WTC11 (cell line): Measurements from ENCODE around the gene TMEM54. TPM values are rescaled to one million over a fixed set of nuclear protein-coding genes. Genes with fewer than 3 reads are reported as not detected.

ENCODE experiments used
- ATAC-seq: fragments of 200-7000 bp; cut with Tn5 transposase; 2 replicates; pipeline ENCODE4 v1.10.0; 2021; ENCODE audit warnings: mild to moderate bottlenecking, moderate library complexity
- CTCF ChIA-PET: fragments of 300-600 bp; sonication (Branson Sonifier 250); formaldehyde crosslinking; loops from one replicate; lab custom pipeline; 2021; ENCODE audit warnings: antibody characterized with exemption; lab: Charles Lee
- POLR2A ChIA-PET: fragments of 350-600 bp; sonication (Branson Sonifier 250); formaldehyde crosslinking; loops from one replicate; lab custom pipeline; 2021; ENCODE audit warnings: antibody characterized with exemption; lab: Charles Lee
- DNase-seq: peaks from one replicate; pipeline ENCODE4 v3.0.0; 2021; ENCODE audit warnings: low spot score
- H3K27ac Mint-ChIP-seq: 2 replicates; pipeline ENCODE4 v1.8.0; 2021; ENCODE audit warnings: mixed read lengths
- H3K27me3 Mint-ChIP-seq: 2 replicates; pipeline ENCODE4 v1.8.0; 2021; ENCODE audit warnings: low read depth, mild to moderate bottlenecking, moderate library complexity, mixed read lengths
- H3K36me3 Mint-ChIP-seq: 2 replicates; pipeline ENCODE4 v1.8.0; 2021; ENCODE audit warnings: mixed read lengths
- H3K4me1 Mint-ChIP-seq: 2 replicates; pipeline ENCODE4 v1.8.0; 2022; ENCODE audit warnings: mixed read lengths
- H3K4me3 Mint-ChIP-seq: 2 replicates; pipeline ENCODE4 v1.8.0; 2021; ENCODE audit warnings: mild to moderate bottlenecking, moderate library complexity, mixed read lengths
- H3K9me3 Mint-ChIP-seq: 2 replicates; pipeline ENCODE4 v1.8.0; 2021; ENCODE audit warnings: mixed read lengths
- ATF6 ChIP-seq: sonication (generic); formaldehyde crosslinking; IDR thresholded peaks from 2 replicates; pipeline ENCODE4 v1.8.1; 2023; ENCODE audit warnings: mild to moderate bottlenecking, missing genetic modification reagents
- ESRRA ChIP-seq: sonication (generic); formaldehyde crosslinking; IDR thresholded peaks from 2 replicates; pipeline ENCODE4 v1.8.1; 2022; ENCODE audit warnings: mild to moderate bottlenecking, missing genetic modification reagents, borderline replicate concordance
- HMGA2 ChIP-seq: fragments of 250-450 bp; sonication (Bioruptor Pico); IDR thresholded peaks from 2 replicates; pipeline ENCODE4 v1.4.0; 2021; ENCODE audit warnings: mild to moderate bottlenecking, moderate library complexity
- JAZF1 ChIP-seq: fragments of 250-450 bp; sonication (Bioruptor Pico); IDR thresholded peaks from 2 replicates; pipeline ENCODE4 v1.9.0; 2021; ENCODE audit warnings: moderate library complexity, mild to moderate bottlenecking, inconsistent platforms
- MXD4 ChIP-seq: fragments of 250-450 bp; sonication (Bioruptor Pico); IDR thresholded peaks from 2 replicates; pipeline ENCODE4 v1.8.0; 2021; ENCODE audit warnings: mild to moderate bottlenecking, moderate library complexity, borderline replicate concordance
- NR3C1 ChIP-seq: sonication (generic); formaldehyde crosslinking; conservative IDR thresholded peaks from 2 replicates; pipeline ENCODE4 v1.8.1; 2023; ENCODE audit warnings: low read depth, mild to moderate bottlenecking, missing genetic modification reagents
- PRDM15 ChIP-seq: sonication (generic); formaldehyde crosslinking; IDR thresholded peaks from 2 replicates; pipeline ENCODE4 v1.8.0; 2022; ENCODE audit warnings: missing genetic modification reagents
- SMAD4 ChIP-seq: sonication (generic); formaldehyde crosslinking; IDR thresholded peaks from 2 replicates; pipeline ENCODE4 v1.8.0; 2022; ENCODE audit warnings: mild to moderate bottlenecking, missing genetic modification reagents
- SP1 ChIP-seq: sonication (generic); formaldehyde crosslinking; conservative IDR thresholded peaks from 2 replicates; pipeline ENCODE4 v1.8.1; 2022; ENCODE audit warnings: missing genetic modification reagents
- ZMAT4 ChIP-seq: fragments of 250-450 bp; sonication (Bioruptor Pico); IDR thresholded peaks from 2 replicates; pipeline ENCODE4 v1.9.0; 2021; ENCODE audit warnings: mild to moderate bottlenecking
- ZNF138 ChIP-seq: sonication (generic); formaldehyde crosslinking; conservative IDR thresholded peaks from 2 replicates; pipeline ENCODE4 v1.8.1; 2022; ENCODE audit warnings: mild to moderate bottlenecking, moderate library complexity, missing genetic modification reagents
- ZNF396 ChIP-seq: fragments of 250-450 bp; sonication (Bioruptor Pico); IDR thresholded peaks from 2 replicates; pipeline ENCODE4 v1.8.0; 2021; ENCODE audit warnings: mild to moderate bottlenecking, moderate library complexity, borderline replicate concordance
- ZNF416 ChIP-seq: fragments of 250-450 bp; sonication (Bioruptor Pico); IDR thresholded peaks from 2 replicates; pipeline ENCODE4 v1.9.0; 2021; ENCODE audit warnings: mild to moderate bottlenecking, inconsistent platforms
- ZNF671 ChIP-seq: fragments of 250-450 bp; sonication (Bioruptor Pico); IDR thresholded peaks from 2 replicates; pipeline ENCODE4 v1.8.0; 2021; ENCODE audit warnings: mild to moderate bottlenecking
- total RNA-seq: library from RNA; stranded (reverse); gene quantifications from 3 replicates; pipeline ENCODE4 v1.2.3, GENCODE V29; 2021
- TF ChIP-seq, protein P1 (sequence below): sonication (generic); formaldehyde crosslinking; IDR thresholded peaks from 2 replicates; pipeline ENCODE4 v1.8.0; 2022; ENCODE audit warnings: mild to moderate bottlenecking, missing genetic modification reagents
- TF ChIP-seq, protein P2 (sequence below): sonication (generic); formaldehyde crosslinking; IDR thresholded peaks from 2 replicates; pipeline ENCODE4 v1.8.1; 2023; ENCODE audit warnings: mild to moderate bottlenecking, missing genetic modification reagents, moderate library complexity
- TF ChIP-seq, protein P3 (sequence below): sonication (generic); formaldehyde crosslinking; IDR thresholded peaks from 2 replicates; pipeline ENCODE4 v1.8.1; 2023; ENCODE audit warnings: mild to moderate bottlenecking, moderate library complexity, missing genetic modification reagents

TMEM54 gene
- total RNA-seq, 1 experiment from 2014 or later, result 20.7 TPM

DNA sequence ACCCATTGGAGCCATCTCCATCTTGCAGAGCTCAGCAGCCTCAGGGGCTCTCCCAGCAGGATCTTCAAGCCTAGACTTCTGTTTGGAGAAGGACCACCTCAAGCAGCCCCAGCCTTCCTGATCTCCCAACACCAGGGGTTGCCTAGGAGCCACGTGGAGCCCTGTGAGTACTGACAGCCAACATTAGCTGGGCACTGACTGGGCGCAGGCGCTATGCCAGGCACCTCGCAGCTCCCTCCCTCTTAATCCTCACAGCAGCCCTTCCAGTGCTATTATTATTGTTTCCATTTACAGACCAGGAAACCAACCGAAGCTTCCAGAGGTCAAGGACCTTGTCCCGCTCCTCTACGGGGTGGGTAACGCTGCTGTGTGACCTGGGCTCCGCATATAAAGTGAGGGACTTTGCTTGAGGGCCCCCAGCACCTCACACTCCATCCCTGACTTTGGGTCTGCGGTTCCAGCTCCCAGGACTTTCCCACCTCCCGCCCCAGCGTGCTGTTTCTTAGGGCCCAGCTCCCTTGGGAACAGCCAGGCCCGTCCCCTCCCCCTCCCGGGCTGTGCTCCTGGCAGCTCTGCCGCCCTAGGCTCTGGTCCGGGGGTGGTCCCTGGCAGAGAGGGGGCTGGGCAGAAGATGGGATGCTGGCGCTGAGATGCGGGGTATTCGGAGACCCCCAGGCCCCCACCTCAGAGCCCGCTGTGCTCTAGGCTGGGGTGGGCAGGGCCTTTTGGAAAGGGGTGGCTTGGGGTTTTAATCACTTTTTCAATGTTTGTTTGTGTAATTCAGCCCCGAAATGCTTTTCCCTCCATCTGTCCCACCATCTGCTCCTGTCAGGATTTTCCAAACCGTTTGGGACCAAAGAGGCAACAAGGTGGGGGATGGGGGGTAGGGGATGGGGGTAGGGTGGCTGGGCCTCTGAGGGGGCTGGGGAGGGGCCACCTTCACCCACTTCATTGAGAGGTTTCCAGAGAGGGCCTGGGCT is 19.0 kb downstream of the TMEM54 start:
- CTCF ChIA-PET, result interaction anchor here (0.6 to 3.4 kb wide), 6 partner anchors 8 to 204 kb away, joined by 3 to 27 read pairs (median 6); partner anchors contain the start of gene AZIN2
- DNase-seq (no peak), ATAC-seq (no peak)
- TF ChIP-seq MXD4 (CRISPR knock-in tag), result no peak
- no peak for TF ChIP-seq ZNF671
- TF ChIP-seq PRDM15 (CRISPR knock-in tag), result no peak
- Mint-ChIP-seq H3K36me3 (no peaks in the 10 kb centered on the region), H3K4me3 (no peak overlapping the region), H3K27ac (no peak overlapping the region), H3K4me1 (peaks cover 18% of the 10 kb centered on the region), H3K9me3 (no peaks in the 10 kb centered on the region), H3K27me3 (peaks cover 33% of the 10 kb centered on the region)
- POLR2A ChIA-PET, result no interaction called here

- H3K4me1 Mint-ChIP-seq, result peaks cover 22% of the 10 kb centered on the region
- no peak for ATAC-seq
These were observed 19.9 kb downstream of the TMEM54 start for GRCh38 chr1:32881291-32881690.

GRCh38 chr1:32878637-32879041 is 22.6 kb downstream of the TMEM54 start:
- no peak overlapping the region for H3K27ac Mint-ChIP-seq
- no peak for ATAC-seq
- CTCF ChIA-PET, result interaction anchor here (0.7 to 1.9 kb wide), 9 partner anchors 8 to 208 kb away, joined by 3 to 22 read pairs (median 4); partner anchors contain the start of genes AZIN2 and HPCA
- H3K9me3 Mint-ChIP-seq, result no peaks in the 10 kb centered on the region
- TF ChIP-seq, protein P1, sequence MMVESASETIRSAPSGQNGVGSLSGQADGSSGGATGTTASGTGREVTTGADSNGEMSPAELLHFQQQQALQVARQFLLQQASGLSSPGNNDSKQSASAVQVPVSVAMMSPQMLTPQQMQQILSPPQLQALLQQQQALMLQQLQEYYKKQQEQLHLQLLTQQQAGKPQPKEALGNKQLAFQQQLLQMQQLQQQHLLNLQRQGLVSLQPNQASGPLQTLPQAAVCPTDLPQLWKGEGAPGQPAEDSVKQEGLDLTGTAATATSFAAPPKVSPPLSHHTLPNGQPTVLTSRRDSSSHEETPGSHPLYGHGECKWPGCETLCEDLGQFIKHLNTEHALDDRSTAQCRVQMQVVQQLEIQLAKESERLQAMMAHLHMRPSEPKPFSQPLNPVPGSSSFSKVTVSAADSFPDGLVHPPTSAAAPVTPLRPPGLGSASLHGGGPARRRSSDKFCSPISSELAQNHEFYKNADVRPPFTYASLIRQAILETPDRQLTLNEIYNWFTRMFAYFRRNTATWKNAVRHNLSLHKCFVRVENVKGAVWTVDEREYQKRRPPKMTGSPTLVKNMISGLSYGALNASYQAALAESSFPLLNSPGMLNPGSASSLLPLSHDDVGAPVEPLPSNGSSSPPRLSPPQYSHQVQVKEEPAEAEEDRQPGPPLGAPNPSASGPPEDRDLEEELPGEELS (CRISPR knock-in tag), result no peak
- TF ChIP-seq SP1 (CRISPR knock-in tag), result no peak
- TF ChIP-seq, protein P2, sequence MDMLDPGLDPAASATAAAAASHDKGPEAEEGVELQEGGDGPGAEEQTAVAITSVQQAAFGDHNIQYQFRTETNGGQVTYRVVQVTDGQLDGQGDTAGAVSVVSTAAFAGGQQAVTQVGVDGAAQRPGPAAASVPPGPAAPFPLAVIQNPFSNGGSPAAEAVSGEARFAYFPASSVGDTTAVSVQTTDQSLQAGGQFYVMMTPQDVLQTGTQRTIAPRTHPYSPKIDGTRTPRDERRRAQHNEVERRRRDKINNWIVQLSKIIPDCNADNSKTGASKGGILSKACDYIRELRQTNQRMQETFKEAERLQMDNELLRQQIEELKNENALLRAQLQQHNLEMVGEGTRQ (CRISPR knock-in tag), result no peak
- no peak for TF ChIP-seq ATF6 (CRISPR knock-in tag)
- TF ChIP-seq SMAD4 (CRISPR knock-in tag), result no peak
- TF ChIP-seq JAZF1 (CRISPR knock-in tag), result no peak
- no peak for TF ChIP-seq HMGA2 (CRISPR knock-in tag)
- no peak for TF ChIP-seq ZNF416 (CRISPR knock-in tag)
- TF ChIP-seq, protein P3, sequence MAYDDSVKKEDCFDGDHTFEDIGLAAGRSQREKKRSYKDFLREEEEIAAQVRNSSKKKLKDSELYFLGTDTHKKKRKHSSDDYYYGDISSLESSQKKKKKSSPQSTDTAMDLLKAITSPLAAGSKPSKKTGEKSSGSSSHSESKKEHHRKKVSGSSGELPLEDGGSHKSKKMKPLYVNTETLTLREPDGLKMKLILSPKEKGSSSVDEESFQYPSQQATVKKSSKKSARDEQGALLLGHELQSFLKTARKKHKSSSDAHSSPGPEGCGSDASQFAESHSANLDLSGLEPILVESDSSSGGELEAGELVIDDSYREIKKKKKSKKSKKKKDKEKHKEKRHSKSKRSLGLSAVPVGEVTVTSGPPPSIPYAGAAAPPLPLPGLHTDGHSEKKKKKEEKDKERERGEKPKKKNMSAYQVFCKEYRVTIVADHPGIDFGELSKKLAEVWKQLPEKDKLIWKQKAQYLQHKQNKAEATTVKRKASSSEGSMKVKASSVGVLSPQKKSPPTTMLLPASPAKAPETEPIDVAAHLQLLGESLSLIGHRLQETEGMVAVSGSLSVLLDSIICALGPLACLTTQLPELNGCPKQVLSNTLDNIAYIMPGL, result no peak
- no peak for TF ChIP-seq NR3C1 (CRISPR knock-in tag)
- TF ChIP-seq ZNF396 (CRISPR knock-in tag), result no peak
- TF ChIP-seq, all 79 proteins: peak for 0
- Mint-ChIP-seq H3K27me3 (peaks cover 6% of the 10 kb centered on the region), H3K4me3 (no peak overlapping the region), H3K4me1 (peaks cover 27% of the 10 kb centered on the region), H3K36me3 (no peaks in the 10 kb centered on the region)
- POLR2A ChIA-PET, result no interaction called here
- DNase-seq, result no peak

More at GRCh38 chr1:32881291-32881690, 19.9 kb downstream of the TMEM54 start:
- Mint-ChIP-seq H3K36me3 (no peaks in the 10 kb centered on the region), H3K9me3 (no peaks in the 10 kb centered on the region), H3K27me3 (peaks cover 28% of the 10 kb centered on the region), H3K27ac (no peak overlapping the region), H3K4me3 (no peak overlapping the region)
- no peak for TF ChIP-seq ESRRA (CRISPR knock-in tag)
- TF ChIP-seq ZNF396 (CRISPR knock-in tag), result no peak
- TF ChIP-seq NR3C1 (CRISPR knock-in tag), result no peak
- no peak for TF ChIP-seq ZNF138 (CRISPR knock-in tag)
- no peak for TF ChIP-seq ZMAT4 (CRISPR knock-in tag)
- ChIA-PET POLR2A (interaction anchor here (0.6 kb wide), 1 partner anchor 62 kb away, joined by 3 read pairs; no protein-coding TSS in a partner anchor), CTCF (interaction anchor here (1.2 to 3.4 kb wide), 6 partner anchors 8 to 205 kb away, joined by 3 to 27 read pairs (median 6); no protein-coding TSS in a partner anchor)
- DNase-seq, result no peak
